ENCODE measurements around the gene LRRC10B.

The LRRC10B gene

DNA sequence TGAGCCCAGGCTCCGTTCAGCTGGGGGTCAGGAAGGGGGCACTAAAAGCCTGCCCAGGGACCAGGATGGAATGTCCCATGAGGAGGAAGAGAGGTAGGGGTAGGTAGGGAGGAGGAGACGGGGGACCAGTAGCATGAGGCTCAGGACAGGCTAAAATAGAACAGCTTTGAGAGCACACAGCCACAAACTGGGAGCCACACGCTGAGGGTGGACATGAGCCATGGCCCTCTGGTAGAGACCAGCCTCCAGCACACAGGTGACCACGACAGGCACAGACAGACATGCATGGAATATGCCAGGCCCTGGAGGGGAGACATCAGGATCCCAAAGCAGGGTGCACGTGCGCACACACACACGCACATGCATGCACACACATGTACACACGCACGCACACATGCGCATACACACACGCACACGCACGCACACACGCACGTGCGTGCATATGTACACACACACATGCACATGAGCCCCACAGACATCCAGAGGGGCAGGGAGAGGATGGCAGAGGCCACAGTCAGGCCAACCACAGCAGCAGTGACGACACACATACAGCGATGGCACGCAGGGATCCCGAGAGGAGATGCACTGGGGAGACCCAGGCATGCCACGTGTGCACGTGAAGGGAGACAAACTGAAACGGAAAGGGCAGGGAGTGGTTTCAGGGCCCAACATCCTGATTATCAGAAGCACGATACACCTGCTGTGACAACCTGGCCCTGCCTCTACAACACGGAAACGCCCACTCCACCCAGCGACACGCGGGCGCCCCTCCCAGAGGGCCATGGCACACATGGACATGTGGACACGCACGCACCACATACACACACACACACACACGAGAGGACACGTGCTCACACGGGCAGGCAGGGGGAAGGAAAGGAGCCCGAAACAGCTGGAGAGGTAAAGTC lies 25.7 kb downstream of the LRRC10B start:
- H3K4me2 ChIP-seq (ENCODE audit: low read length): no peak overlapping the region
- H2AFZ ChIP-seq: no peak overlapping the region
- H3K27me3 ChIP-seq (ENCODE audit: control insufficient read depth, insufficient read depth, low read length): no peaks in the 10 kb centered on the region
- H3K9ac ChIP-seq: no peak overlapping the region
- H3K27ac ChIP-seq: no peak overlapping the region
- TF ChIP-seq CTCF (IDR thresholded peaks at IDR 0.05): no peak
- H3K36me3 ChIP-seq (ENCODE audit: control insufficient read depth, insufficient read depth, low read length): no peaks in the 10 kb centered on the region
- peaks cover 10% of the 10 kb centered on the region for H3K4me1 ChIP-seq
- H3K9me3 ChIP-seq (ENCODE audit: control insufficient read depth, low read length): no peaks in the 10 kb centered on the region
- H3K4me3 ChIP-seq (ENCODE audit: low read depth, low read length): no peak overlapping the region
- H3K79me2 ChIP-seq: no peaks in the 10 kb centered on the region

GRCh38 chr11:61534933-61535839 lies 26.6 kb downstream of the LRRC10B start:
- Histone ChIP-seq H3K27ac (no peak overlapping the region), H3K4me2 (ENCODE audit: low read length) (no peak overlapping the region), H3K79me2 (no peaks in the 10 kb centered on the region), H3K36me3 (ENCODE audit: control insufficient read depth, insufficient read depth, low read length) (no peaks in the 10 kb centered on the region), H3K27me3 (ENCODE audit: control insufficient read depth, insufficient read depth, low read length) (no peaks in the 10 kb centered on the region), H3K4me3 (ENCODE audit: low read depth, low read length) (no peak overlapping the region), H3K9me3 (ENCODE audit: control insufficient read depth, low read length) (no peaks in the 10 kb centered on the region), H3K9ac (no peak overlapping the region), H2AFZ (no peak overlapping the region), H3K4me1 (peaks cover 7% of the 10 kb centered on the region)
- no peak for TF ChIP-seq CTCF (IDR thresholded peaks at IDR 0.05)

GRCh38 chr11:61535998-61536675 lies 27.6 kb downstream of the LRRC10B start:
- no peak overlapping the region for H3K9ac ChIP-seq
- H3K4me2 ChIP-seq (ENCODE audit: low read length): no peak overlapping the region
- TF ChIP-seq CTCF (IDR thresholded peaks at IDR 0.05): no peak
- no peaks in the 10 kb centered on the region for H3K36me3 ChIP-seq (ENCODE audit: control insufficient read depth, insufficient read depth, low read length)
- no peaks in the 10 kb centered on the region for H3K79me2 ChIP-seq
- no peak overlapping the region for H2AFZ ChIP-seq
- no peak overlapping the region for H3K27ac ChIP-seq
- no peak overlapping the region for H3K4me3 ChIP-seq (ENCODE audit: low read depth, low read length)
- no peaks in the 10 kb centered on the region for H3K27me3 ChIP-seq (ENCODE audit: control insufficient read depth, insufficient read depth, low read length)
- no peaks in the 10 kb centered on the region for H3K9me3 ChIP-seq (ENCODE audit: control insufficient read depth, low read length)
- H3K4me1 ChIP-seq: no peaks in the 10 kb centered on the region

DNA sequence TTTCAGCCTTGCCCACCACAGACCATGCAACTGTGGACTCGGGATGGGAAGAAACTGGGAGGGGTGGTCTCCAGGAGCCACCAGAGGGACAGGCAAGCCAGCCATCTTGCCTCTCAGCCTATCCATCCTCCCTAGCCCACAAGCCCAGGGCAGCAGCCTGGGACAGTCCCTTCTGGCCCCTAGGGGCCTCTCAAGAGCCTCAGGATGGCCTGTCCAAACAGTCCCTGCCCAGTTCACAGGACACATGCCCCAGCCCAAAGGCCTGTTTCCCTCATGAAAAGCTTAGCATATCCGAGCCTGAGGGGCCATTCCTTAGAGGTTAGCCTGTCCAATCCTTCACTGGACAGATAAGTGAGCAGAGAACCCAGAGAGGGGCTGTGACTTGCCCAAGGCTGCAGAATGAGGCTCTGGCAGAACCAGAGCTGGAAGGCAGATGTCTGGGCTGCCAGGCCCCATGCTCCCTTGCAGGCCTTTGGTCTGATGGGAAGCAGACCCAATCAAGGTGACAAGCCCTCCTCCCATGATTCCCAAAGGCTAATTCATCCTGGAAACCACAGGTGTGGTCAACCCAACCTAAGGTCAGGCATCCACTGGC lies 28.2 kb downstream of the LRRC10B start:
- Histone ChIP-seq H3K9me3 (ENCODE audit: control insufficient read depth, low read length) (no peaks in the 10 kb centered on the region), H2AFZ (no peak overlapping the region), H3K36me3 (ENCODE audit: control insufficient read depth, insufficient read depth, low read length) (no peaks in the 10 kb centered on the region), H3K4me1 (no peaks in the 10 kb centered on the region), H3K4me2 (ENCODE audit: low read length) (no peak overlapping the region), H3K27ac (no peak overlapping the region), H3K4me3 (ENCODE audit: low read depth, low read length) (no peak overlapping the region), H3K79me2 (no peaks in the 10 kb centered on the region), H3K9ac (no peak overlapping the region), H3K27me3 (ENCODE audit: control insufficient read depth, insufficient read depth, low read length) (no peaks in the 10 kb centered on the region)
- TF ChIP-seq CTCF (IDR thresholded peaks at IDR 0.05): no peak

Data from parathyroid adenoma (tissue), 2 donors.